ENCODE measurements around the gene HCFC1.

The HCFC1 gene

DNA sequence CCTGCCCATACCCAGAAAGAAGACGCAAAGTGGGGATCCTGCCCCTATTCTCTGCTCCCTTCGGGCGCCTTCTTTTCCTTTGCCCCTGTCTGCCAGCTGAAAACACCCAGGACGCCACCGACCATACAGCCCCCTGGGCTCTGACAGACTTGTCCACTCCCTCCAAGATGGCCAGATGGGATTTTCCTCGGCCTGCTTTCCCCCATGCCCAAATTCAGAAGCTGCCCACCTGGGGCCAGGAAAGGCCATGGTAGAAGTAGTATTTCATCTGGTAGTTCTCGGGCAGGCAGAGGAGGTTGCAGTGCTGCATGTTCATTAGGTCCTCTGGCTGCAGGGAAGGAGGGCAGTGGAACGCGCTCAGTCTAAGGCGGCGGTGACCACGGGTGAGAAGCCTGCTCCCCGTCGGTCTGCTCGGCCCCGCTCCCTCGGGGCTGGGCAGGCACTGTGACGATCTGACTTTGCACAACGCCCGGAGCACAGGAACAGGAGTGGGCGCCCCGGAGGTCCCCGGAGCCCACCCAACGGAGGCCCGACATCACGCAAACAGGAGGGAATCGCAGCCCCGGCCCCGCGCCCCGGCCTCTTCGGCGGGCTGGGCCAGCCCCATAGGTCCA is 37.4 kb downstream of the HCFC1 start:
- TF ChIP-seq CTCF (IDR thresholded peaks at IDR 0.05; ENCODE audit: control insufficient read depth, insufficient read depth, low read depth, low read length, missing control alignments): no peak
- H3K4me3 ChIP-seq (ENCODE audit: control insufficient read depth, low read depth, low read length): peak overlapping the region; percentile 68
- no peak for DNase-seq (ENCODE audit: low read depth)

DNA sequence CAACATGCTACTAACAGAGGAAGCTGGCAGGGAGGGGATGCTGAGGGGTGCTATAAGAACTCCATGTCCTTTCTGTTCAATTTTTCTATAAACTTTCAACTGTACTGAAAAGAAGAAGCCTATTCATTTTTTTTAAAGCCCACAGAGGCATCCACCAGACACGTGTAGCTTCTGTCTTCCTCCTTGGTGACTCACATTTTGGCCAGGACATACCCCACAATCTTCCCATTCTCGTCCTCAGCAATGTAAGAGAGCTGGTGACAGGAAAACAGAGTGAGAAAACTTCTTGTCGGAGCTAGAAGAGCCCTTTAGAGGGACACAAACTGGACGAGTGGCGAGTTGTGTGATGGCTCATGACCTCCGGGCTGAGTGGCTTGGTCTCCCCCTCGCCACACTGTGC is 37.9 kb downstream of the HCFC1 start:
- no peak for DNase-seq (ENCODE audit: low read depth)
- peak overlapping the region; percentile 68 for H3K4me3 ChIP-seq (ENCODE audit: control insufficient read depth, low read depth, low read length)
- no peak for TF ChIP-seq CTCF (IDR thresholded peaks at IDR 0.05; ENCODE audit: control insufficient read depth, insufficient read depth, low read depth, low read length, missing control alignments)

GRCh38 chrX:153932220-153932915 is 39.2 kb downstream of the HCFC1 start:
- no peak for TF ChIP-seq CTCF (IDR thresholded peaks at IDR 0.05; ENCODE audit: control insufficient read depth, insufficient read depth, low read depth, low read length, missing control alignments)
- no peak overlapping the region for H3K4me3 ChIP-seq (ENCODE audit: control insufficient read depth, low read depth, low read length)
- DNase-seq (ENCODE audit: low read depth): no peak

GRCh38 chrX:153931748-153932147 is 39.9 kb downstream of the HCFC1 start:
- no peak for DNase-seq (ENCODE audit: low read depth)
- TF ChIP-seq CTCF (IDR thresholded peaks at IDR 0.05; ENCODE audit: control insufficient read depth, insufficient read depth, low read depth, low read length, missing control alignments): no peak
- H3K4me3 ChIP-seq (ENCODE audit: control insufficient read depth, low read depth, low read length): no peak overlapping the region

- no peak for TF ChIP-seq CTCF (IDR thresholded peaks at IDR 0.05; ENCODE audit: control insufficient read depth, insufficient read depth, low read depth, low read length, missing control alignments)
- H3K4me3 ChIP-seq (ENCODE audit: control insufficient read depth, low read depth, low read length): no peak overlapping the region
- DNase-seq (ENCODE audit: low read depth): no peak
These were observed 40.5 kb downstream of the HCFC1 start for GRCh38 chrX:153931151-153931550.

- TF ChIP-seq CTCF (IDR thresholded peaks at IDR 0.05; ENCODE audit: control insufficient read depth, insufficient read depth, low read depth, low read length, missing control alignments): no peak
- no peak for DNase-seq (ENCODE audit: low read depth)
- H3K4me3 ChIP-seq (ENCODE audit: control insufficient read depth, low read depth, low read length): no peak overlapping the region
These were observed 41.4 kb downstream of the HCFC1 start for GRCh38 chrX:153930011-153930910.

Data from AG09309 (cell line).